ENCODE results near the gene YWHAB. TPM values are rescaled to one million over a fixed set of nuclear protein-coding genes. Genes with fewer than 3 reads are reported as not detected.
"Not testable (repeated sequence)": the region's sequence is repeated elsewhere in the genome, so short reads cannot be mapped to it uniquely, and the experiment has no call there.

Gene YWHAB
- 109 and 135 TPM in 2 replicates for total RNA-seq (2014; rRNA removed; shearing (Covaris generic))

GRCh38 chr20:44885392-44886265 is at the start of gene YWHAB:
YWHAB (plus strand) TSS chr20:44885705; CDS start chr20:44901534, 15,829 bp downstream.
- DNase-seq (ENCODE audit: low read depth) = peak; percentile 99

GRCh38 chr20:44836601-44837120 is 48.8 kb upstream of the YWHAB start:
- no peak for DNase-seq (ENCODE audit: low read depth)

GRCh38 chr20:44837946-44838345 is 47.6 kb upstream of the YWHAB start:
- no peak for DNase-seq (ENCODE audit: low read depth)

- DNase-seq (ENCODE audit: low read depth) = no peak
Measured at GRCh38 chr20:44838521-44838920, 47.0 kb upstream of the YWHAB start.

GRCh38 chr20:44839481-44839880 is 46.0 kb upstream of the YWHAB start:
- DNase-seq (ENCODE audit: low read depth) = no peak

GRCh38 chr20:44840826-44841225 is 44.7 kb upstream of the YWHAB start:
- no peak for DNase-seq (ENCODE audit: low read depth)

GRCh38 chr20:44841955-44842354 is 43.5 kb upstream of the YWHAB start:
- no peak for DNase-seq (ENCODE audit: low read depth)

- DNase-seq (ENCODE audit: low read depth) = no peak
Measured at GRCh38 chr20:44843876-44844275, 41.6 kb upstream of the YWHAB start.

- no peak for DNase-seq (ENCODE audit: low read depth)
Measured at GRCh38 chr20:44848254-44849015, 37.1 kb upstream of the YWHAB start.

GRCh38 chr20:44849703-44850102 is 35.8 kb upstream of the YWHAB start:
- DNase-seq (ENCODE audit: low read depth) = no peak

GRCh38 chr20:44850272-44850671 is 35.2 kb upstream of the YWHAB start:
- DNase-seq (ENCODE audit: low read depth) = no peak

- DNase-seq (ENCODE audit: low read depth) = no peak
Measured at GRCh38 chr20:44850837-44851236, 34.7 kb upstream of the YWHAB start.

- no peak for DNase-seq (ENCODE audit: low read depth)
Measured at GRCh38 chr20:44851545-44851944, 34.0 kb upstream of the YWHAB start.

- no peak for DNase-seq (ENCODE audit: low read depth)
Measured at GRCh38 chr20:44856442-44856841, 29.1 kb upstream of the YWHAB start.

- peak; percentile 37 for DNase-seq (ENCODE audit: low read depth)
Measured at GRCh38 chr20:44856856-44857448, 28.6 kb upstream of the YWHAB start.

- peak; percentile 37 for DNase-seq (ENCODE audit: low read depth)
Measured at GRCh38 chr20:44858606-44859360, 26.7 kb upstream of the YWHAB start.

- peak; percentile 59 for DNase-seq (ENCODE audit: low read depth)
Measured at GRCh38 chr20:44861531-44862006, 23.9 kb upstream of the YWHAB start.

GRCh38 chr20:44862286-44862685 is 23.2 kb upstream of the YWHAB start:
- no peak for DNase-seq (ENCODE audit: low read depth)

GRCh38 chr20:44863365-44864084 is 22.0 kb upstream of the YWHAB start:
- not testable (repeated sequence) for DNase-seq (ENCODE audit: low read depth)

- not testable (repeated sequence) for DNase-seq (ENCODE audit: low read depth)
Measured at GRCh38 chr20:44864493-44864892, 21.0 kb upstream of the YWHAB start.
